ENCODE data around the gene ZBTB8A.
"Not testable (repeated sequence)": the region's sequence is repeated elsewhere in the genome, so short reads cannot be mapped to it uniquely, and the experiment has no call there.

Gene ZBTB8A

GRCh38 chr1:32539584-32540571 is 651 bp downstream of the ZBTB8A start:
- DNase-seq: no peak

GRCh38 chr1:32540605-32541004 is 1.4 kb downstream of the ZBTB8A start:
- no peak for DNase-seq

- DNase-seq: no peak
Measured at GRCh38 chr1:32541064-32541566, 1.9 kb downstream of the ZBTB8A start.

- DNase-seq: no peak
Measured at GRCh38 chr1:32546611-32547010, 7.4 kb downstream of the ZBTB8A start.

GRCh38 chr1:32549616-32550015 is 10.4 kb downstream of the ZBTB8A start:
- no peak for DNase-seq

- DNase-seq: no peak
Measured at GRCh38 chr1:32554288-32554687, 15.1 kb downstream of the ZBTB8A start.

GRCh38 chr1:32557035-32557434 is 17.8 kb downstream of the ZBTB8A start:
- DNase-seq: not testable (repeated sequence)

GRCh38 chr1:32557812-32558211 is 18.6 kb downstream of the ZBTB8A start:
- DNase-seq: no peak

- no peak for DNase-seq
Measured at GRCh38 chr1:32568929-32569328, 29.7 kb downstream of the ZBTB8A start.

- DNase-seq: no peak
Measured at GRCh38 chr1:32580348-32581017, 41.3 kb downstream of the ZBTB8A start.

- DNase-seq: no peak
Measured at GRCh38 chr1:32592943-32593342, 53.7 kb downstream of the ZBTB8A start.

- DNase-seq: no peak
Measured at GRCh38 chr1:32600034-32600433, 60.8 kb downstream of the ZBTB8A start.

- no peak for DNase-seq
Measured at GRCh38 chr1:32605711-32606424, 66.6 kb downstream of the ZBTB8A start.

- no peak for DNase-seq
Measured at GRCh38 chr1:32606565-32607371, 67.5 kb downstream of the ZBTB8A start.

GRCh38 chr1:32609180-32609579 is 70.0 kb downstream of the ZBTB8A start:
- no peak for DNase-seq

GRCh38 chr1:32611859-32612188 is 72.6 kb downstream of the ZBTB8A start:
- no peak for DNase-seq

GRCh38 chr1:32612189-32612881 is 73.1 kb downstream of the ZBTB8A start:
- peak; percentile 31 for DNase-seq

- DNase-seq: no peak
Measured at GRCh38 chr1:32613472-32613871, 74.2 kb downstream of the ZBTB8A start.

- DNase-seq: no peak
Measured at GRCh38 chr1:32618673-32619221, 79.5 kb downstream of the ZBTB8A start.

GRCh38 chr1:32619701-32620485 is 80.7 kb downstream of the ZBTB8A start:
- no peak for DNase-seq

- no peak for DNase-seq
Measured at GRCh38 chr1:32622205-32622604, 83.0 kb downstream of the ZBTB8A start.
